SH-SY5Y (cell line): ENCODE data around the gene TNFRSF19.

Experiments used
- GATA2 ChIP-seq: IDR thresholded peaks from 2 replicates; pipeline ENCODE4 v1.6.1; 2011; ENCODE audit warnings: mild to moderate bottlenecking, low read depth, low read length
- GATA3 ChIP-seq: IDR thresholded peaks from 2 replicates; pipeline ENCODE4 v1.6.1; 2011; ENCODE audit warnings: low read depth, mild to moderate bottlenecking, low read length, moderate library complexity

TNFRSF19 gene

DNA sequence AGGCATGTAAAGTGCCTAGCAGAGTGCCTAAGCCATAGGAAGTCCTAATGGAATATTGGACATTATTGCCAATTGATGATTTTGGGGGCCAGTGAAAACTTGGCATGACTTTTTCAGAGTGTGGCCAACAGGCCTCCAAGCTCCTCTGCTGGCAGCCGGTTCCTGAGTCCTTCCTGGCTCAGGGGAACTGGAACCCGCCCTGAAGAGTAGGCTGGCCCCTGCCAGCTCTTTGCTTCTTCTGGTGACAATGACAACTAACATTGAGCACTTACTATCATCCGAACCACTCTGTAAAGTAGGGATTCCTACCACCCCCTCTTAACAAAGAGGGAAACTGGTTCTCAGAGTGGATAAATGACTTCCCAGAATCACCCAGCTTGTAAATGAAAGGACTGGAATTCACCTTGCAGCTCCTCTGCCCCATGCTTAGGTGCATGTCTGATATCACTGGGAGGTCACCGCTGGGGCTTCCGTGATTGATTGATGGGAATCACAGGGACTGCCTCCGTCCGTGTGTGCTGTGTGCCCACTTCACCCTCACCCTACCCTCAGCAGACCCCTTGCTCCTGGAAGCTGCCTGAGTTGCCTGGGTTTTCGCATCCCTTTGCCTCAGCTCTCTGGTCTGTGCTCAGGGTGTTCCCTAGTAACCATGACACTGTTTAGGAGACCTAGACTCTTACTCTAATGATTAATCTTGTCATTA lies 50.6 kb downstream of the TNFRSF19 start:
- TF ChIP-seq GATA3 (no peak), GATA2 (no peak)

DNA sequence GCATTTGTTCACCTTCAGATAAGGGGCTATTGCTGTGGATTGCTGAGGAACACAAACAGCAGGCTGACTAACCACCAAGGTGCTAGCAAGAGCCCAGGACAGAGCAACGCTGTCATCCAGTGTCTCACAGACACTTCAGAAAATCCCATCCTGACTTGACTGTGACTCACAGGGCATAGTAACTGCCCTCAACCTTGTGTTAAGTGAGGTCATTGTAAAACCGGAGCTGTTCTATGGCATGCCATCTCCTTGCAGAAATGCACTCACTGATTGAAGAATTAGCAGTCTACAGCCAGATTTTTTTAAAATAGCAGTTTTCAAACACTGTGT lies 51.1 kb downstream of the TNFRSF19 start:
- TF ChIP-seq GATA3 = no peak
- TF ChIP-seq GATA2 = no peak

GRCh38 chr13:23622985-23623384 lies 52.8 kb downstream of the TNFRSF19 start:
- no peak for TF ChIP-seq GATA3
- TF ChIP-seq GATA2 = no peak

DNA sequence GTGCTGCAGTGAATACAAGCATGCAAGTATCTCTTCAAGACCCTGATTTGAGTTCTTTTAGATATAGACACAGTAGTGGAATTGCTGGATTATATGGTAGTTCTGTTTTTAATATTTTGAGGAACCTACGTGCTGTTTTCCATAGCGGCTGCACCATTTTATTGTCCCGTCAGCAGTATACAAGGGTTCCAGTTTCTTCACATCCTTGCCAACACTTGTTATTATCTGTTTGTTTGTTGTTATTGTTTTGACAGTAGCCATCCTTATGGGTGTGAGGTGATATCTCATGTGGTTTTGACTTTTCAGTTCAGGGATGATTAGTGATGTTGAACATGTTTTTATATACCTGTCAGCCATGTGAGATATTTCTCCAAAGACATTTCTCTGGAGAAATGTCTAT lies 53.2 kb downstream of the TNFRSF19 start:
- no peak for TF ChIP-seq GATA3
- no peak for TF ChIP-seq GATA2

GRCh38 chr13:23626700-23627099 lies 56.5 kb downstream of the TNFRSF19 start:
- TF ChIP-seq GATA2 (no peak), GATA3 (no peak)

- TF ChIP-seq GATA3 (no peak), GATA2 (no peak)
Observed at GRCh38 chr13:23627410-23627809, 57.2 kb downstream of the TNFRSF19 start.

GRCh38 chr13:23628250-23628649 lies 58.0 kb downstream of the TNFRSF19 start:
- no peak for TF ChIP-seq GATA3
- TF ChIP-seq GATA2 = no peak

DNA sequence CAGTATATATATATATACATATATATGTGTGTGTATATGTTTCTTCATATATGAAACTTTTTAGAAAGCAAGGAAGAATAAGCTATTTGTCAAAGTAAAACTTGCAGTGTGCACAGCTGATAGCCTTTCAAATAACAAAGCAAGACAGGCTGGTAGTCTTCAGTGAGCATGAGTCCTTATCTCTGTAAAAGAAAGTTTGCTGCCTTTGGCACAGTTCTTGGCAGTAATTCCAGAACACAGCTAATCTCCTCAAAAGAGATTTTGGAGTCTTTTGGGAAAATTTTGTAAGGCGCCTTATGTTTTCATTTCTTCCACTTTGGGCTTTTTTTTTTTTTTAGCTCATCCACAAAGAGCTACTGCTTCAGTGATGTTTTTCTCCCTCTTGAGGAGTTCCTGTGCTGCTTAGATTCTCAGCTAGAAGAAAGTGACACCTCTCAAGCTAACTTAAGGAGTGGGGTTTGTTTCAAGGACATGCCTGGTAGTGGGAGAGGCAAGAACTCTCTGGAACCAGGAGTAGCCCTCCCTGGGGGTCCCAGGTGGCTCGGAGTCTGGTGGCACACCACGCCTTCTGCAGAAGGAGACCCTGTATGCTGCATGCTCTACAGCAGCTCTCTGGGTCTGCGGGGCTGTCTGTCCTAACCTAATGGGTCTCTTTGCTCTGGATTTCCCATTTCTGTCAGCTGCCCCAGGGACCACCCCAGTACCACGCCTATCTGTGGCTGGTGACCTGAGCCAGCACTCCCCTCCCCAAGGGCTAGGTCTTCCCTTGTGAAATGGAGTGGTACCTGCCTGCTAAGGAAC lies 58.8 kb downstream of the TNFRSF19 start:
- TF ChIP-seq GATA3 = no peak
- TF ChIP-seq GATA2 = no peak

DNA sequence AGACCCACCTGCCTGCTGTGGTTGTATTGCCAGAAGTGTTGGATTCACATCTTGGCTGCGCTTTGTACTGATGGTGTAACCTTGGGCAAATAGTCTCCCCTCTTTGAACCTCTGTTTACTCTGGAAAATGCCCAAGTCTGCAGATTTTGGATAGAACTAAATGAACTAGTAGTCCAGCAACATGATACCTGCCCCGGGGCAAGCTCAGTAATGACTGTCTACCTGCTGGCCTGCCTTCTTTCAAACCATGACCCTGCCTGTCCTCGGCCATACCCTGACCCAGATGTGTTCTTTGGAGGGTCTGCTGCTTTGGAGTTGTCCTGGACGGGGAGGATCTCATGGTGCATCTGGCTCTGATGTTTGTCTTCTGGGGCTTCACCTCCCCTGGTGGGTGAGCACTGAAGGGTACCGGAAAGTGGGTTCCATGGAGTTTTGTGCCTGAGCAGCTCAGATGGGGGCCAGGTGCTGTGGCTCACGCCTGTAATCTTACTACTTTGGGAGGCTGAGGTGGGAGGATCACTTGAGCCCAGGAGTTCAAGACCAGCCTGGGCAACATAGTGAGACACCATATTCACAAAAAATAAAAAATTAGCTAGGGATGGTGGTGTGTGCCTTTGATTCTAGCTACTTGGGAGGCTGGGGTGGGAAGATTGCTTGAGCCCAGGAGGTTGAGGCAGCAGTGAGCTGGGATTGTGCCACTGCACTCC lies 59.5 kb downstream of the TNFRSF19 start:
- TF ChIP-seq GATA2 (no peak), GATA3 (no peak)

DNA sequence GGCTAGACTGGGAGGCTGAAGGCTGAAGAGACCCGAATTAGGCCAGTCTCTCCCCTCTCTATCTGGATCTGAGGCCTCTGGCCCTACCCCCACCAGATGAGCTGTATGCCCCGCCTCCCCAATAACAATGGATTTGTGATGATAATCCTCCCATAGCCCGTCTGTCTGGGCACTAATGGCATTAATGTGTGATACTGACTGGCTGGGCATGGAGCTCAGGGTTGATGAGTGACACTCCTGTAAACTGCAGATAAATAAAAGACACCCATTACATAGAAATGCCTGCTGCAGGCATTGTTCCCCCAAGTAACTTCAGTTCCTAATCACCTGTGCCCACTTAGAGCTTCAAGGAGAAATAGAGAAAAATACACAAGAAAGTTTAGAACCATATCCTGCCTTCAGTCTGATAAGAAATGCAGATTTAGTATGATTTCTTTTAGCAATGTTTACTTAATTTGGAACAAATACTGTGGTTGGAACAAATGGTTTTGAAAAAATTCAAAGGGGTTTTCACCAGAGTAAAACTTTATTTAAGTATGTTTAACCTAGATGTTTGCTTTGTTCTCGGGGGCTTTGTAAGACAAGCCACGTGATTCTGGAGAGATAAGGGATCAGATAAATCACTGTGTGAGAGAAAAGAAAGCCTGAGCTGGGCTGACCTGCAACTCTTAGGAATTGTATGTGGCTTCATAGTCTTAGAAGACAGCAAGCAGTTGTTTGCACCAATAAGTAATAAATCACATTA lies 60.3 kb downstream of the TNFRSF19 start:
- no peak for TF ChIP-seq GATA2

- TF ChIP-seq GATA3 (no peak), GATA2 (no peak)
Observed at GRCh38 chr13:23631311-23632047, 61.3 kb downstream of the TNFRSF19 start.

GRCh38 chr13:23632048-23632582 lies 61.9 kb downstream of the TNFRSF19 start:
- no peak for TF ChIP-seq GATA3
- no peak for TF ChIP-seq GATA2

GRCh38 chr13:23632741-23633140 lies 62.5 kb downstream of the TNFRSF19 start:
- no peak for TF ChIP-seq GATA2
- no peak for TF ChIP-seq GATA3
